ENCODE measurements around the gene TTLL11. TPM values are rescaled to one million over a fixed set of nuclear protein-coding genes. Genes with fewer than 3 reads are reported as not detected.
"Not testable (repeated sequence)": the region's sequence is repeated elsewhere in the genome, so short reads cannot be mapped to it uniquely, and the experiment has no call there.

The TTLL11 gene
- total and polyA plus RNA-seq, 2 experiments from 2014 or later, result 4.7 to 6.7 TPM

DNA sequence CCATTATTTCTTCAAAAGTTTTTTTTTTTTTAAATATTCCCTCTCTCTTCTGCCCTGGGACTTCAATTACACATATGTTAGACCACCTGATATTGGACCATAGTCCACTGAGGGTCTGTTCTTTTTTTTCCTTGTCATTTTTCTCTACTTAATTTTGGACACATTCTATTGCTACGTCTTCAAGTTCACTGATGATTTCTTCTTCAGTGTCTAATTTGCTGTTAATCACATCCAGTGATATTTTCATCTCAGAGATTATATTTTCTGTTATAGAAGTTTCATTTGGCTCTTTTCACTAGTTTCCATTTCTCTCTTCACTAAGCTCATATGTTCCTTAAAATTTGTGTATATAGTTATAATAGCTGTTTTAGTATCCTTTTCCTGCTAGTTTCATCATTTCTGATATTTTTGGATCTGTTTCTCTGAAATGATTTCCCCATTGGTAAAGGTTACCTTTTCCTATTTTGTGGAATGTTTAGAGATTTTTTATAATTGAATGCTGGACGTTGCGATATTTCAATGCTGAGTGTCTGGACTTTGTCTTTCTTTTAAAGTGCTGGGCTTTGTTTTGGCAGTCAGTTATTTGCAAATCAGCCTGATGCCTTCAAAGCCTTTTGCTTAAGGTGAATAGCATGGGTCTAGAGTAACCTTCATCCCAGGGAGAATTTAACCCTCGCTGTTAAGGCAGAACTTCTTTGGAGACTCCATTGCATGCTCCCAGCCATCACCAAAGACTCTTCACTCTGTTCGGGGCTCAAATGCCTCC is 111.8 kb downstream of the TTLL11 start:
- DNase-seq (ENCODE audit: low read depth in 1 of 2, low spot score in 1 of 2), result no peak
- H3K4me3 ChIP-seq, result no peak overlapping the region
- H3K36me3 ChIP-seq, result no peaks in the 10 kb centered on the region
- H3K9me3 ChIP-seq (ENCODE audit: low read depth), result no peaks in the 10 kb centered on the region
- H3K27ac ChIP-seq, result no peak overlapping the region
- no peaks in the 10 kb centered on the region for H3K4me1 ChIP-seq (ENCODE audit: low read depth)
- no peaks in the 10 kb centered on the region for H3K27me3 ChIP-seq
- TF ChIP-seq, protein P1, sequence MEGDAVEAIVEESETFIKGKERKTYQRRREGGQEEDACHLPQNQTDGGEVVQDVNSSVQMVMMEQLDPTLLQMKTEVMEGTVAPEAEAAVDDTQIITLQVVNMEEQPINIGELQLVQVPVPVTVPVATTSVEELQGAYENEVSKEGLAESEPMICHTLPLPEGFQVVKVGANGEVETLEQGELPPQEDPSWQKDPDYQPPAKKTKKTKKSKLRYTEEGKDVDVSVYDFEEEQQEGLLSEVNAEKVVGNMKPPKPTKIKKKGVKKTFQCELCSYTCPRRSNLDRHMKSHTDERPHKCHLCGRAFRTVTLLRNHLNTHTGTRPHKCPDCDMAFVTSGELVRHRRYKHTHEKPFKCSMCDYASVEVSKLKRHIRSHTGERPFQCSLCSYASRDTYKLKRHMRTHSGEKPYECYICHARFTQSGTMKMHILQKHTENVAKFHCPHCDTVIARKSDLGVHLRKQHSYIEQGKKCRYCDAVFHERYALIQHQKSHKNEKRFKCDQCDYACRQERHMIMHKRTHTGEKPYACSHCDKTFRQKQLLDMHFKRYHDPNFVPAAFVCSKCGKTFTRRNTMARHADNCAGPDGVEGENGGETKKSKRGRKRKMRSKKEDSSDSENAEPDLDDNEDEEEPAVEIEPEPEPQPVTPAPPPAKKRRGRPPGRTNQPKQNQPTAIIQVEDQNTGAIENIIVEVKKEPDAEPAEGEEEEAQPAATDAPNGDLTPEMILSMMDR (IDR thresholded peaks at IDR 0.05; ENCODE audit: low read depth, low read length), result no peak

DNA sequence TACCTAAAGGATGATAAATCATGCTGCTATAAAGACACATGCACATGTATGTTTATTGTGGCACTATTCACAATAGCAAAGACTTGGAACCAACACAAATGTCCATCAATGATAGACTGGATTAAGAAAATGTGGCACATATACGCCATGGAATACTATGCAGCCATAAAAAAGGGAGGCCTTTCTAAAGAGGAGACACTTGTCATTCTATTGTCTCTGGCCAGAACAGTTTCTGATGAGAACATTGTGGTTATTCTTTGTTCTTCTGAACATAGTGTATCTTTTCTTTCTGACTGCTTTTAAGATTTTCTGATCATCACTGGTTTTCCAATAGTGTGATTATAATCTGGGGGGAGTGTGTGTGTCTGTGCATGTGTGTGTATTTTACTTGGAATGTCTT is 112.4 kb downstream of the TTLL11 start:
- H3K36me3 ChIP-seq; H3K27me3 ChIP-seq; H3K4me1 ChIP-seq (ENCODE audit: low read depth); H3K27ac ChIP-seq; DNase-seq (ENCODE audit: low read depth in 1 of 2, low spot score in 1 of 2); H3K9me3 ChIP-seq (ENCODE audit: low read depth); H3K4me3 ChIP-seq: not testable (repeated sequence)

DNA sequence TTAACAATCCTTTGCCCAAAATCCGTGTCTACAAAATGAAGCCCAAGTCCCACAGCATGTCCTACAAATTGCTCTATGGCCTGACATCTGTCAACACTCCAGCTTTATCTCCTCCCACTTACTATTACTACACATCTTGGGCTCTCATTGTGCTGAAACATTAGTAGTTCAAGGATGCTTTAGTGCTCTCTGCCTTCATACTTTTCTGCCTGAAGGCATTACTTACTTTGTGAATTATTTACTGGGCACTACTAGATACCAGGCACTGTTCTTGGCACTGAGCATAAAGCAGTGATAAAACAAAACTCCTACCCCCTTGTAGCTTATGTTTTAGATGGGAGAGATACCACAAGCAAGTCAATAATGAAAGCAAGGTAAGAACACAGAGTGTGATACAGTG is 113.4 kb downstream of the TTLL11 start:
- H3K4me1 ChIP-seq (ENCODE audit: low read depth), result no peaks in the 10 kb centered on the region
- H3K27me3 ChIP-seq, result no peaks in the 10 kb centered on the region
- H3K27ac ChIP-seq, result no peak overlapping the region
- TF ChIP-seq, protein P1 (IDR thresholded peaks at IDR 0.05; ENCODE audit: low read depth, low read length), result no peak
- H3K9me3 ChIP-seq (ENCODE audit: low read depth), result no peaks in the 10 kb centered on the region
- DNase-seq (ENCODE audit: low read depth in 1 of 2, low spot score in 1 of 2), result peak in 1 of 2 donors; percentile 21
- no peak overlapping the region for H3K4me3 ChIP-seq
- H3K36me3 ChIP-seq, result no peaks in the 10 kb centered on the region

DNA sequence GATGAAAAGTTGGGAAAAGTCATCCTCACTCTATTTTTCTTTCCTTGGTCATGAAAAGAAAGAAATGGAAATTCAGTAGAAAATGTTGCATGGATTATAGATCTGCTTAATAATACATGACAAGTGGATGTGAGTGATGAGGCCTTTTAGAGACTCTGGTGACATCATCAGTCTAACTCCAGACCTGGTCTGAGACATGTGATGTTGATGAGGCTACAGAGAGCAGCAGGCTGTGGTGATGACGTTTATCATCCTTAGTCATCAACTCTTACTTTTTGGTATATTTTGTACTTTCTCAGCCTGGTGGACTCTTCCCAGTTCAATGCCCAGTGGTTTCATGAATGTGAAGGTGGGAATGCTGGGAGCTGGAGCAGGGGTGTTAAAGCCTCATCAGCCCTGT is 116.4 kb downstream of the TTLL11 start:
- no peak overlapping the region for H3K4me3 ChIP-seq
- TF ChIP-seq, protein P1 (IDR thresholded peaks at IDR 0.05; ENCODE audit: low read depth, low read length), result no peak
- no peaks in the 10 kb centered on the region for H3K27me3 ChIP-seq
- H3K27ac ChIP-seq, result peak overlapping the region; percentile 19
- H3K4me1 ChIP-seq (ENCODE audit: low read depth), result no peaks in the 10 kb centered on the region
- H3K36me3 ChIP-seq, result no peaks in the 10 kb centered on the region
- H3K9me3 ChIP-seq (ENCODE audit: low read depth), result no peaks in the 10 kb centered on the region
- DNase-seq (ENCODE audit: low read depth in 1 of 2, low spot score in 1 of 2), result peak in 1 of 2 donors; percentile 29

DNA sequence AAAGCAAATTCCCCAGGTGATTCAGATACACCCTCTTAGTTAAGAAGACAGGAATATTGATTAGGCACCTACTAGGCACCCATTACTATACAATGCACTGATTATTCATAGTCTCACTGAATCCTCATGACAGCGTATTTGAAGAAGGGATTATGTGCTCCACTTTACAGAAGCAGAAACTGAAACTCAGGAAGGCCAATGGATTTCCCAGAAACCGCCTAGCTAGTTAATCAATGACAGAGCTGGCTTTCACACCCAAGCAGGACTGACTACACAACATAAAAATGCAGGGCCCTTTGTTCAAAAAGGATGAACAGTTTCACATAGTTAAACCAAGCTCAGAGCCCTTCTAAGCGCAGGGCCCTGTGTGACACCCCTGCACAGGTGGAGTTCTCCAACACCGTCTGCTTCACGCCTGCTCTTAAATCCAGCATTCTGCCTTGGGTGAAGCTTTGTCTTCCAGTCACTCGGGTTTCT is 117.3 kb downstream of the TTLL11 start:
- H3K9me3 ChIP-seq (ENCODE audit: low read depth), result no peaks in the 10 kb centered on the region
- no peak overlapping the region for H3K27ac ChIP-seq
- H3K27me3 ChIP-seq, result no peaks in the 10 kb centered on the region
- no peaks in the 10 kb centered on the region for H3K4me1 ChIP-seq (ENCODE audit: low read depth)
- H3K36me3 ChIP-seq, result no peaks in the 10 kb centered on the region
- no peak for DNase-seq (ENCODE audit: low read depth in 1 of 2, low spot score in 1 of 2)
- TF ChIP-seq, protein P1 (IDR thresholded peaks at IDR 0.05; ENCODE audit: low read depth, low read length), result no peak
- no peak overlapping the region for H3K4me3 ChIP-seq

DNA sequence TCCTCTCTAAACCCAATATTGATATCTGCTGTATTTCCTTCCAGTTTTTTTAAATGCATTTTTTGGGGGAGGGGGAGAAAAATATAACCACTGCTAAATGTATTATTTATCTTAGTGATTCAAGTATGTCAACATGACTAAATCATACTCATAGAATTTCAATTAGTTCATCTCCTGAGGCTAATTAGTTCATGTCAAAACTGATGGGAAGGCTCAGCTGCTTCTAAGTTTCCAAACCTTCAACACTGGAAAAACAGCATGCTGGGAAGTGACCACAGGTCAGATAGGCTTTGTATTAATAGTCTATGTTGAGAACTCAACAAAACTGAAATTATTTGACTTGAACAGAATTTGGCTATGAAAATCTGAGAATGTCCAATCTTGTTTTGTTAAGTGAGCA is 118.7 kb downstream of the TTLL11 start:
- TF ChIP-seq, protein P1 (IDR thresholded peaks at IDR 0.05; ENCODE audit: low read depth, low read length), result no peak
- H3K4me3 ChIP-seq, result no peak overlapping the region
- H3K4me1 ChIP-seq (ENCODE audit: low read depth), result no peaks in the 10 kb centered on the region
- H3K36me3 ChIP-seq, result no peaks in the 10 kb centered on the region
- no peaks in the 10 kb centered on the region for H3K27me3 ChIP-seq
- DNase-seq (ENCODE audit: low read depth in 1 of 2, low spot score in 1 of 2), result no peak
- no peak overlapping the region for H3K27ac ChIP-seq
- H3K9me3 ChIP-seq (ENCODE audit: low read depth), result no peaks in the 10 kb centered on the region

Data from cardiac muscle cell (in vitro differentiated cells and primary cell).